HG02588 (cell line): Measurements from ENCODE around the gene EDARADD.

Experiments used
- ATAC-seq: cut with Tn5 transposase; IDR thresholded peaks from one replicate; pipeline ENCODE4 v1.9.1; 2021; ENCODE audit warnings: mild to moderate bottlenecking, moderate library complexity; ENCODE audit not compliant: unreplicated experiment

Gene EDARADD

GRCh38 chr1:236392182-236392581, 1.9 kb upstream of the EDARADD start:
- no peak for ATAC-seq

DNA sequence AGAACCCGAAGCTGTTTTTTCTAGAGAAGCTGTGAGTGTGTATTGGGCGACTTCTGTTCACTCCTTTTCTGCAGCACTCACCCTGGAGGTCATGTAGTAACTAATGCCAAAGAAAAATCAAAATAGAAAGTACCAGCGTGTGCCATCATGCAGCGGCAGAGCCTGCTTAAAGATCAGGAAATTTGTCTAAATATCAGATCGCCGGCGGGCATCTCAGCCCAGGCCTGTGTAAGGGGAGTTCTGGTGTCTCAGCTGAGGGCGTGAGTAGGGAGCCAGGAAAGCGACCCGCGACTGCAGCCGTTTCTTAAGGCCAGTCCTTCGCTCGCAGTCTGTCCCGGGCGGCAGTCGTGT, 768 bp downstream of the EDARADD start:
- peak; percentile 24 for ATAC-seq

DNA sequence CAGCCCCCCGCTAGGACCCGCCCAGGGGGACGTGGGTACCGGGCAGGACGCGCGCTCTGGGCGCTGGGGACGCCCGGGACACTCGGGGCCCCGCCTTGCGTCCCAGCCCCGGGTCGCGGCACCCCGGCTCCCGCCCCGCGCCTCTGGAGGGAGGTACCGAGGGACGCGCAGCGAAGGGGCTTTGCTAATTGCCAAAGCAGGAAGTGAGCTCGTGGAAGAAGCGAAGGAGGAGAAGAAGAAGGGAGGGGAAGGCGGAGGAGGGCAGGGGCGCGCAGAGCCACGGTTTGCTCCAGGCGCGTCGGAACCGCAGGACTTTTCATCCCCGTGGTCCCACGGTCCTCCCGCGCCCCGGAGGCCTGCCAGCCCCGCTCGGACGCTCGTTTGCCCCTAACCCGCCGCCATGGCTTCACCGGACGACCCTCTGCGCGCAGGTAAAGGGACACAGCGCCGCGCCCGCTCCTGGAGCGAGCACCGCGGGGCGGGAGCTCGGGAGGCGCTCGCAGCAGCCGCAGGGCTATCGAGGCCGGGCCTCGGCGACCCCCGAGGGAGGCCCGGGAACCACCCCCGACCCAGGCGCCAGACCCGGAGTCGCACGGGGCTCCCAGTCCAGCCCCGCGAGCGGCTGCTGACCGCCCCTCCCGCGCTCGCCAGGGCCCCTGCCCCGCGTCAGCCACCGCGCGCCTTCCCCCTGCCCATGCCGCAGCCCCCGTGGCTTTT, 1.3 kb downstream of the EDARADD start:
- peak; percentile 65 for ATAC-seq

DNA sequence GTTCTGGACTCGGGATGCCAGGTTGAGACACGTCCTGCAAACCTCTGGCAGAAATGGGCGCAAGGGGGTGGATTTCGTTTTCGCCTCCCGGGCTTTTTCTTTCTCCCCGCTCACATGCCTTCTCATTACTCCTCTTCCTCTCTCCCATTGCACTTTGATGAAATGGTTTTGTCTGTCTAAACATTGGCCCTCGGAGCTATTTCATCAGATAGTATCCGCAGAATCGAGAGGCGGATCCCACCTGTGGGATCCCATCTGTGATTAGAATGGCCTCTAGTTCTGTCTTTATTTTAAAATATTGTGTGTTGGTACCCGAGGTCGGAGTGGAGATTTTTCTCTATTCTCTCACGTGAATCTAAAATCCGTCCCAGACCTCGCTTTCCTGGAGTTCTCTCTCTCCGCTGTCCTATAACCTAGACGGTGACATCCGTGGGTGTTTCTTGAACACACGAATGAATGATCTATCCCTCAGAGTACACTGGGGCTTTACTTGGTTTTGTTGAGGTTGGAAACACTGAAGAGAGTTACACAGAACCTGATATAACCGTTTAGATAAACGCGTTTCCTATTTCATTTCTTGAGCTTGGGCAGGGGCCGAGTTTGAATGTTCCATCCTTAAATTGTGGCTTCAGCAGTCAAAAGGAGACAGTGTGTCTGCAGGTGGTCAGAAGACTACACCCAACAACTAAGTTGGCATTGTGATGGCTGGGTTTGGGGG, 2.0 kb downstream of the EDARADD start:
- ATAC-seq, result no peak

DNA sequence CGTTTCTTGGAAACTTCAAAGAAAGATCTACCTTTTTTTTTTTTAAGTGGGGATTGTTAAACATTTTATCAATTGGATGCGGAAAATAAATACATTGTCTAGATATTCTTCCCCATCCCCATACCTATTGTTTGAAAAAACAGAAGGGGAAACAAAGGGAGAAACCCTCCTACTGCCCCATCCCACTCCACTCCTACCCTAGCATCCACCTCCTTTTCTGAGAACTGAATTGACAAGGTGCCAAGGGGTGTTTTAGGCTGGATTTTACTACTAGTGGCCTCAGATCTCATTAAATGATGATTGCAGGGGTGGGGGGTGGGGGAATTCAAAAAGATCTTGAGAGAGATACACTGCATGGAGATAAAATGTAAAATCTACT, 2.6 kb downstream of the EDARADD start:
- ATAC-seq, result no peak

DNA sequence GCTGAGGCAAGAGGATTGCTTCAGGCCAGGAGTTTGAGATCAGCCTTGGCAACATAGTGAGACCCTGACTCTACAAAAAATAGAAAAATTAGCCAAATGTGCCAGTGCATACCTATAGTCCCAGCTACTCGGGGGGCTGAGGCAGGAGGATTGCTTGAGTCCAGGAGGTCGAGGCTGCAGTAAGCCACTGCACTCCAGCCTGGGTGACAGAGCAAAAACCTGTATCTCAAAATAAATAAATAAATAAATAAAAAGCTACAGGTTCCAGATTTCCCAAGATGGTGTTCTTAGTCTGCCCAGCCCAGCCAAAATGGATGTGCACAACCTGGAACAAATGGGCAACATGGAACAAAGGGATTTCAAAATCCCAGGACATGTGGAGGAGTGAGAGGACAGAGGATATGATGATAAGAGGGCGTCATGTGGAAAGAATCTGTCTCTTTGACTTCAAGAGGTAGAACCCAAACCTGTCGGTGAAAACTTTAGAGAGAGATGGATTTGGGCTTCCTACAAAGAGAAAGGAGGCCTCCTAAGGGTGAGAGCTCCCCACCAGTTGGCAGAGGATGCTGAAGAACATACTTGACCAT, 3.2 kb downstream of the EDARADD start:
- no peak for ATAC-seq

GRCh38 chr1:236398538-236398937, 4.5 kb downstream of the EDARADD start:
- no peak for ATAC-seq

GRCh38 chr1:236400061-236400603, 6.0 kb downstream of the EDARADD start:
- no peak for ATAC-seq

GRCh38 chr1:236401698-236402097, 7.6 kb downstream of the EDARADD start:
- no peak for ATAC-seq

DNA sequence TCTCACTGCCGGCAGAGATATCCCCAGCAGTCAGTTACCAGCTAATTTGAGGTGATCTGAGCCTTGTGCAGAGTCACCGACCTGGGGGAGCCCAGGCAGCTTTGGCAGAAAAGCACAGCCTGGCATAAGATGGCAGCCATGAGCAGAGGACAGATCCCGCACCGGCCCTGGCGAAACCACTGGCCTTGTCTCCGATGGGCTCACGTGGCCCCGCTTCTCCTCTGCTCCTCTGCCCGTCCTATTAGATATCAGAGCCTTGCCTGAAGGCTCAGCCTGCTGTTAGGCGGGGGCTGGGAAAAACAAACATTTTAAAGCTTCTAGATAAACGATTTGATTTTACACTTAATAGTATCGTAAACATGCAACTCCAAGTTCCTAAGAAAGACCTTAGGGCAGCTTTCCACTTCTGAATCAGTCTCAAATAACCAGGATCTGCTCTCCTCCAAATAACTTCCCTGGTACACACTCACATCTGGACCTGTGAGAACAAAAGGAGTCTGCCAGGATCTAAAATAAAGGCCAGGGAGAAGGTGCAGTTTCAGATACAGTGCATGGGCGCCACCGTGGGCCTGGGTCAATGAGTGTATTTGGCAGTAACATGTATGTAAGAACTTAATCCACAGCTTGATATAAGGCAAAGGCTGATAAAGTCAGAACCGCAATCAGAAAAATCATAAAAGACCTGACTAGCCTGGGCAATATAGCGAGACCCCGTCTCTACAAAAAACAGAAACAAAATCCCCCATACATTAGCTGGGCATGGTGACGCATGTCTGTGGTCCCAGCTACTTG, 10.0 kb downstream of the EDARADD start:
- no peak for ATAC-seq

GRCh38 chr1:236407059-236407458, 13.0 kb downstream of the EDARADD start:
- no peak for ATAC-seq

DNA sequence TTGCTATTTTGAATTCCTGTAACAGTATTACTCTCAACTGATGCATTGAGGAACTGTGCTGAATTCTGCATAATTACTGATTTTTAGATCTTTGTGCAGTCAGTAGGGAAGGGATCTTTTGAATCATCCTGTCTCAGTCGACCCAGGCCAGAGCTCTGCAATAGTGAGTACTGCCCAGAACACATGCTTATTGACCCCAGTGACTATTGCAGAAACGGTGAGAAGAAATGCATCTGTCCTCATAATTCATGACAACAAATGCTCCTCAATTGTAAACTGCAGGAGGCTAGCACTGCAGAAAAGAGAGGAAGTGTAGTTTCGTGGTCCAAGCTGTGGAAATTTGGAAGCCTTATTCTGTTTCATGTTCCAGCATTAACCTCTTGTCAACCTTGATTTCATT, 19.6 kb downstream of the EDARADD start:
- no peak for ATAC-seq

DNA sequence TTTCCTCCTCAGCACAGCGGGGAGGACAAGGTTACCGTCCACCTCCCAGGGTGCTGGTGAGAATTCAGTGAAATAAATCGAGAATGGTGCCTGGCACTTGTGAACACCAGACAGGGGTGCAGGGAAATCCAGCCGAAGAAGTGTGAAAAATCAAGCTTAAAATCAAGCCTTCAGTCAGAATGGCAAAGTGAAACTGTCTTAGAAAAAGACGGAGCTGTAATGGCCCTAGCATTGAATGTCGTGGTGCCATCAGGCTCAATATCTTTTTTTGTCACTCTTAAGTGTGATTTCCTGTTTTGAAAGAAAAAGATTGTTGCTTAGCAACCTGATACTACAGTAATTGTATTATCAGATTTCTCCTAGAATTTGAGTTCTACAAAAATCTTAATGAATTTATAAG, 22.1 kb downstream of the EDARADD start:
- ATAC-seq, result no peak

DNA sequence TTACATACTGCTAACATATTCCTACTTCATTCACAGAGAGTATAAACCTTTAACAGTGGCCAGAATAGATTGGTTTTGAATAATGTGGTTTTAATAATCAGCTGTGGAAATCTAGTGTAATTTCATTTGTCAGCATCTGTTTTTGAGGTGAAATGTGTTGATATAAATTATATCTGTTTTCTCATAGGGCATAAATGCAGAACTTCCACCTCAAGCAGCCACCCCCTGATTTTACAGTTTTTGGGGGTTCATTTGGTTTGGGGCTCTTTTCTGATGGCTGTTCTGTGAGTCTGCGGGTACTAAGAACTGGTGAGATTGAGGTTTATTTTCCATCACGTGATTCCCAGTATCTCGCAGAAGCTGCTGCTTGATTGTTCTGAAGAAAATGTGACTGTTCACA, 23.2 kb downstream of the EDARADD start:
- ATAC-seq, result no peak

- ATAC-seq, result no peak
These were observed 25.4 kb downstream of the EDARADD start for GRCh38 chr1:236419502-236419901.

DNA sequence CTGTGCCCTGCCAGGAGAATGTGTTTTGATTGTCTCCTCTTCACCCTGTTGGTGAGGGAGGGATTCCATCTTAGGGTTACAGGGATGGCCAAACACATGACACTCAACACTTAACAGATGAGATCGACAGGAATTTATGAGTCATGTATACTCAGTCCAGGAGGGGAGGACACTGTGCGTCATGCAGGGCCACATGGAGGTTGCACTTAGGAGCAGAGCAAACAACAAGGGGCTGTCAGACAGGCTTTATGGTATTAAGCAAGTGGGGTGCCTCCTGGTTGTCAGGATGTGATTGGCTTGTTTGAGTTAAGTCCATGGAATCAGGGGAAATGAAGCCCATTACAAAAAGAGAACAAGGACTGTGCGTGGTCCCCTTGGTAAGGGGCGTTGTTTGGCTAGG, 26.9 kb downstream of the EDARADD start:
- ATAC-seq, result no peak

GRCh38 chr1:236421850-236422516, 27.9 kb downstream of the EDARADD start:
- no peak for ATAC-seq

- ATAC-seq, result no peak
These were observed 28.4 kb downstream of the EDARADD start for GRCh38 chr1:236422517-236422876.

DNA sequence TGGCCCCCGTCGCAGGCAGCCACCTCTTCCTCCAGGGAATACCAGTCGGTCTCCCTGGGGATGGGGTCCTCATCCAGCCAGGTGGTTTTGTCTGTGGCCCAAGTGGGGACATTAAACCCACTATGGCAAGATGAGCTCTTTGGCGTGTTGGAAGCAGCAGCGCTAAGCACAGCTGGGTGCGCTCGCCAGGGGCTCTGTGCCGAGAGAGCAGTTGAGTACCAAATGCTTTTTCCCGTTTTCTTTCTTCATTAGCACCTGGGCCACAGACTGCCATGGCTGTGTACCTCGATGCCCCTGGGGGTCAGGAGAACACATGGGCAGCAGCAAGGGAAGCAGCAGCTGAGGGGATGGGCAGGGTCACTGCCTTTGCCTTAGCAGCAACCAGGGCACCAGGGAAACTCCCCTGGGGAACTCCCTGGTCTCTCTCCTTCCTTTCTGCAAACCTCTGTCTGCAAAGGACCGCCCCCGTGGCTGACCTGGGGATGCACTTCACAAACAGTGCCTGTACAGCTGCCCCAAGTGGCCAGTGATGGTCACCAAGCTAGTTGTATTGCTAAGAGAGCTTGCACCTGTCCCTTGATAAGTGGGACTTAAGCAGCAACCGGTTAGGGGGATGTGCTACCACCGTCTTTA, 31.1 kb downstream of the EDARADD start:
- peak; percentile 96 for ATAC-seq

- no peak for ATAC-seq
These were observed 32.1 kb downstream of the EDARADD start for GRCh38 chr1:236426215-236426614.
